Endodermal cell (in vitro differentiated cells): ENCODE data around the gene PLCXD3. TPM values are rescaled to one million over a fixed set of nuclear protein-coding genes. Genes with fewer than 3 reads are reported as not detected.

Source experiments
- DNase-seq: peaks from one replicate; pipeline ENCODE4 v3.0.0-alpha.2; 2017
- H3K27ac ChIP-seq: 2 replicates; pipeline ENCODE4 v1.5.1; 2013; ENCODE audit warnings: mild to moderate bottlenecking, low read depth, low read length, moderate library complexity
- H3K27me3 ChIP-seq: 2 replicates; pipeline ENCODE4 v1.6.1; 2013; ENCODE audit warnings: mild to moderate bottlenecking, low read length, moderate library complexity; ENCODE audit not compliant: insufficient read depth, control insufficient read depth, poor library complexity, severe bottlenecking
- H3K36me3 ChIP-seq: 2 replicates; pipeline ENCODE4 v1.7.0; 2013; ENCODE audit warnings: mild to moderate bottlenecking, low read length, moderate library complexity; ENCODE audit not compliant: control insufficient read depth, insufficient read depth
- H3K4me1 ChIP-seq: one replicate; pipeline ENCODE4 v1.7.0; 2013; ENCODE audit warnings: low read length; ENCODE audit not compliant: control insufficient read depth, insufficient read depth
- H3K4me3 ChIP-seq: 2 replicates; pipeline ENCODE4 v1.5.1; 2013; ENCODE audit warnings: mild to moderate bottlenecking, low read length, moderate library complexity
- H3K9ac ChIP-seq: 2 replicates; pipeline ENCODE4 v1.6.1; 2013; ENCODE audit warnings: mild to moderate bottlenecking, low read length, moderate library complexity; ENCODE audit not compliant: poor library complexity, severe bottlenecking; ENCODE audit errors: extremely low read depth
- H3K9me3 ChIP-seq: 2 replicates; pipeline ENCODE4 v1.6.1; 2013; ENCODE audit warnings: mild to moderate bottlenecking, low read length, moderate library complexity; ENCODE audit not compliant: control insufficient read depth
- H3K27ac Mint-ChIP-seq: 2 replicates; pipeline ENCODE4 v1.8.0; 2020; ENCODE audit warnings: mixed read lengths
- H3K27me3 Mint-ChIP-seq: 2 replicates; pipeline ENCODE4 v1.8.0; 2021; ENCODE audit warnings: mild to moderate bottlenecking, mixed read lengths; ENCODE audit not compliant: insufficient read depth
- H3K36me3 Mint-ChIP-seq: 2 replicates; pipeline ENCODE4 v1.8.0; 2020; ENCODE audit warnings: low read depth, mixed read lengths
- H3K4me1 Mint-ChIP-seq: 2 replicates; pipeline ENCODE4 v1.8.0; 2020; ENCODE audit warnings: mixed read lengths
- H3K4me3 Mint-ChIP-seq: 2 replicates; pipeline ENCODE4 v1.8.0; 2020; ENCODE audit warnings: mild to moderate bottlenecking, moderate library complexity, mixed read lengths
- H3K9me3 Mint-ChIP-seq: 2 replicates; pipeline ENCODE4 v1.8.0; 2020; ENCODE audit warnings: mild to moderate bottlenecking, mixed read lengths
- CTCF ChIP-seq: fragments of 200-600 bp; sonication (generic); conservative IDR thresholded peaks from 2 replicates; pipeline ENCODE4 v1.5.0; 2021; ENCODE audit warnings: antibody characterized with exemption, mild to moderate bottlenecking
- WGBS, 2 experiments: methylation state at CpG; one replicate each; pipeline versions ENCODE4 v1.1.5 to v1.1.7; 2013; ENCODE audit warnings: missing lambda C conversion rate in 2 of 2, mixed read lengths in 1 of 2; ENCODE audit not compliant: insufficient coverage in 1 of 2, insufficient read length in 1 of 2; 5-methylcytosine and 5-hydroxymethylcytosine counted together
- total RNA-seq, 2 donors: library from RNA; stranded (reverse); fragmentation: NEBNext Ultra II Directional in 1 of 2; extraction: Animal tissue kit (Norgen Biotek cat#: 25700) in 1 of 2; gene quantifications; 2 replicates in 1 of 2; 3 replicates in 1 of 2; pipeline ENCODE4 v1.2.1, GENCODE V29; 2021

PLCXD3 gene
- total RNA-seq, 2 donors from 2014 or later, result 41.8 to 43.3 TPM

GRCh38 chr5:41363343-41363986 is 146.9 kb downstream of the PLCXD3 start:
- Mint-ChIP-seq H3K27me3 (no peaks in the 10 kb centered on the region), H3K4me3 (no peak overlapping the region), H3K36me3 (peaks cover 32% of the 10 kb centered on the region), H3K9me3 (peaks cover 16% of the 10 kb centered on the region), H3K4me1 (peaks cover 13% of the 10 kb centered on the region), H3K27ac (no peak overlapping the region)
- Histone ChIP-seq H3K4me3 (no peak overlapping the region), H3K4me1 (peaks cover 12% of the 10 kb centered on the region), H3K27me3 (no peaks in the 10 kb centered on the region), H3K27ac (no peak overlapping the region), H3K9ac (no peak overlapping the region), H3K9me3 (peaks cover 19% of the 10 kb centered on the region), H3K36me3 (no peaks in the 10 kb centered on the region)
- DNase-seq, result no peak
- 92% methylated on average over 1 of the region's 1 CpG; no CpG with 5 or more reads in 1 of the 2 experiments for WGBS, 2 experiments
- no peak for TF ChIP-seq CTCF

- Histone ChIP-seq H3K4me3 (peak overlapping the region; percentile 22), H3K9me3 (peaks cover 44% of the 10 kb centered on the region), H3K27me3 (no peaks in the 10 kb centered on the region), H3K4me1 (no peaks in the 10 kb centered on the region), H3K27ac (no peak overlapping the region), H3K36me3 (no peaks in the 10 kb centered on the region), H3K9ac (no peak overlapping the region)
- Mint-ChIP-seq H3K4me1 (peaks cover 17% of the 10 kb centered on the region), H3K9me3 (peaks cover 23% of the 10 kb centered on the region), H3K36me3 (peaks cover 50% of the 10 kb centered on the region), H3K27ac (no peak overlapping the region), H3K27me3 (no peaks in the 10 kb centered on the region), H3K4me3 (no peak overlapping the region)
- peak; percentile 81 for DNase-seq
- WGBS, 2 experiments, result 60 to 73% methylated on average over 2 of the region's 2 CpGs
- no peak for TF ChIP-seq CTCF
Observed at GRCh38 chr5:41356786-41357185, 153.6 kb downstream of the PLCXD3 start.

GRCh38 chr5:41349846-41350245 is 160.6 kb downstream of the PLCXD3 start:
- Histone ChIP-seq H3K27me3 (no peaks in the 10 kb centered on the region), H3K4me3 (no peak overlapping the region), H3K4me1 (no peaks in the 10 kb centered on the region), H3K36me3 (no peaks in the 10 kb centered on the region), H3K27ac (no peak overlapping the region), H3K9ac (no peak overlapping the region), H3K9me3 (peaks cover 9% of the 10 kb centered on the region)
- peaks cover 19% of the 10 kb centered on the region for H3K4me1 Mint-ChIP-seq
- H3K9me3 Mint-ChIP-seq, result no peaks in the 10 kb centered on the region
- H3K4me3 Mint-ChIP-seq, result no peak overlapping the region
- peak overlapping the region; percentile 21 for H3K27ac Mint-ChIP-seq
- DNase-seq, result no peak
- H3K36me3 Mint-ChIP-seq, result peaks cover 19% of the 10 kb centered on the region
- H3K27me3 Mint-ChIP-seq, result no peaks in the 10 kb centered on the region
- WGBS, 2 experiments, result 86 to 94% methylated on average over 4 of the region's 4 CpGs
- TF ChIP-seq CTCF, result no peak
